HG02970 (cell line): ENCODE data around the gene ABCC4.

Experiments used
- ATAC-seq: cut with Tn5 transposase; IDR thresholded peaks from one replicate; pipeline ENCODE4 v1.9.1; 2021; ENCODE audit warnings: mild to moderate bottlenecking, moderate library complexity, moderate number of reproducible peaks; ENCODE audit not compliant: unreplicated experiment, low FRiP score

ABCC4 gene

DNA sequence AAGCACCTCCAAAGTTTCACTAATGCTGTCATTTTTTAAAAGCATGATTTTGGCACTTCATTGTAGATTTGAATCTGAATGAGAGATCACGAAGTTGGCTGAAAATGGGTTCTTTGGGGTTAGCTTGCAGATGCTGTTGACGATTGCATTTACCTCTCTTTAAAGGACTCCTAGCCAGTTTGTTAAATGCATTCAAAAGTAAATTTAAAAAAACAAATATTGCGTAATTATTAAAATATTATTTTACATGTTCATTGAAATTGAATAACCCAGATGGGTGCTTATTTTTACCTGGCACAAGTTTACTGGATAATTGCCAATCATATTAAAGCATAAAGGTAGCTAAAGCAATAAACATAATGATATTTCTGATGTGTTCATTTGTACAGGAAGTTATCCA, 172.2 kb downstream of the ABCC4 start:
- ATAC-seq: no peak

DNA sequence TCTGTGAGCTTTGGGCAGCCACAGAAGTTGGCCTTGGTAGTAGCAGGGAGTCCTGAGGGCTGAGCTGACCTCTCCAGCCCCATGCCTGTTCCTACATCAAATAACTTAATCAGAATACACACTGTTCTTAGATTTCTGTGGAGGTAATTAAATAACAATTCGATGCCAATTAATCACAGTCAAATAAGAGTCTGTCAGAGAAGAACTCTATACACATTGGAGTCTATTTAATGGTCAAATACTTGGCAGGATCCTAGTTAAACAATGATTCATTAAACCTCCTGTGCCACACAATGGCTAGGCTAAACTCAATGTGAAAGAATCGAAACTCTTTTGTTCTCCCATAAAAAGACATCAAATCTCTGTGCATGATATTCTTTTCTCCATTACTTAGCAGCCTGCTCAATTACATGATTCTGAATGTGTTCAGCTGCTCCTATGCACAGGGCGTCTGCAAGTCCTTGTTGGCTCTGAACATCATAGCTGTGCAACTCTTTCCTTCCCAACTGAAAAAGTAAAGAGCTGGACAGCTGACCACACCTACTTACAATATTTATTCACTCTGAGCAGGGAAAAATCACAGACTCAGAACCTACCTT, 173.1 kb downstream of the ABCC4 start:
- no peak for ATAC-seq

DNA sequence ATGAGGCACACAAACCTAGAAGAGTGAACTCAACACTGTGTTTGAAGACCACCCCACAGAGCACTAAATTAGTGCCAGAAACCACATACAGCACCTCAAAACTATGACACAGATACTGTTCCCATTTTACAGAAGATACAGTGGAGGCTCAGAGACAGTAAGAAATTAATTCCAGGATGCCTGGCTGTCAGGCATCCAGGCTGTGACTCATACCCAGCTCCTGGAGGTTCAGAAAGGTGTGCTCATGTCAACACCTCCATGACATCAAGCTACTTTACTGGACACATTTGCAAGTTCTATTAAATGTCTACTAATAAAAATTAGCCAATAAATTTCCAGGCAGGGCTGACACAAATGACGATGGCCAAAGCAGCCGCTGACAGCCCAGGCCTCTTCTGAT, 176.3 kb downstream of the ABCC4 start:
- ATAC-seq: no peak

DNA sequence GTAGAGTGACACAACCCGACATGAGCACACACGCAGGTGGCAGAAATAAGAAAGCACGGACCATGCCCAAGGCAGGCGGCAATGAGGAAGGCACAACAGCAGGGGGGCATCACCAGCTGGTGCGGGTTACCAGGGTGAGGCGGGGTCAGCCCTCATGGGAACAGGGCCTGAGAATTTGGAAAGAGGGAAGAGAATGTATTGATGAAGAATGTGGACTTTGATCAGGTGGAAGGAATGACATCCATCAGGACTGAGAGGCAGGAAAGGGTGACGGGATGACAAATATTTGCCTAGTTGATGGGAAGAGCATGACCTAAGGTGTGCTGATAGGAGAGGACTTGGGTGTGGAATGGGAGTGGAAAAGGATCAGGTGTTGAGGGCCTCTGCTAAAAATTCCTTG, 177.5 kb downstream of the ABCC4 start:
- no peak for ATAC-seq

DNA sequence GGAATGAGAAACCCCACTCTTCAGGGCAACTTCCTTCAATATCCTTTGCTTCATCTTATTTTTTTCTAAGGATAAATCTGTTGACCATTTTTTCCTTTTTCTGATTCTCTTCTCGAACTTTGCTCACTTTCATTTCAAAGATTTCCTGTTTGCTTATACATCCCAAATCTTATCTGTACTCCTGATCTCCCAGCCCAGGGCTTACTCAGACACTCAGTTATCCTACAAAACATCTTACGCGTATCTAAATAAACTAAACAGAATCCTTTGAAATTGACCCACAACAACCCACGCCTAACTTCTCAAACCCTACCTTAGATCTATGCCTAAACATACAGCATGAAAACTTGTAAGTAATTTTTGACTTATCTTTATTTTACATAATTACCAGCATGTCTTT, 179.2 kb downstream of the ABCC4 start:
- no peak for ATAC-seq

DNA sequence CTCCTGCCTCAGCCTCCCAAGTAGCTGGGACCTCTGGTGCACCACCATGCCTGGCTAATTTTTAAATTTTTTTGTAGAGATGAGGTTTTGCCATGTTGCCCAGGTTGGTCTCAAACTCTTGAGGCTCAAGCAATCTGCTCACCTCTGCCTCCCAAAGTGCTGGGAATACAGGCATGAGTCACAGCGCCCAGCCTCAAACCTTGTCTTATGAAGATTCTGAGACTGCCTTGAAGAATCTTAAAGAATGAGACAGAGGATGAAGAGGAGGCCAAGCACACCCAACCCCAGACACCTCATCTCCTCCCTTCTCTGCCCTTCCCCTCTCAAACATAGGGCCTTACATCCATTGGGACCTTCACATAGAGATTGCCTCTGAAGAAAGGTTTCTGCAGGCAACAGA, 179.7 kb downstream of the ABCC4 start:
- no peak for ATAC-seq

DNA sequence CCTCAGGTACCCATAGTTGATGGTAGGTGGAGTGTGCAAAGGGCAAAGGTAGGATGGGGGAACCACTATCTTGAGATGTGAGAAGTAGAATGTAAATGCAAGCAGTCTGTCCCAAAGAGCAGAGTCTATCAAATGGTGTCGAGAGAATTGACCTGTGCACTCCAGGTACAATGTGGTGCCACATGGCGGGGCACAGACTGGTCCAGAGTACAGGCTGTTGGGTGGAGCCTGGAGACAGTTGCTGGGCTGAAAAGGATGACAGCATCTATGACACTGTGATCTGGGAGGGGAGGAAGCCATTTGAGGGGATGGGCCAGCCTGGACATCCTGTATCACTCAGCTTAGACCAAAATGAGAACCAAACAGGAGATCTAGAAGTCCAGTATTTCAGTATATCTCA, 180.6 kb downstream of the ABCC4 start:
- no peak for ATAC-seq

DNA sequence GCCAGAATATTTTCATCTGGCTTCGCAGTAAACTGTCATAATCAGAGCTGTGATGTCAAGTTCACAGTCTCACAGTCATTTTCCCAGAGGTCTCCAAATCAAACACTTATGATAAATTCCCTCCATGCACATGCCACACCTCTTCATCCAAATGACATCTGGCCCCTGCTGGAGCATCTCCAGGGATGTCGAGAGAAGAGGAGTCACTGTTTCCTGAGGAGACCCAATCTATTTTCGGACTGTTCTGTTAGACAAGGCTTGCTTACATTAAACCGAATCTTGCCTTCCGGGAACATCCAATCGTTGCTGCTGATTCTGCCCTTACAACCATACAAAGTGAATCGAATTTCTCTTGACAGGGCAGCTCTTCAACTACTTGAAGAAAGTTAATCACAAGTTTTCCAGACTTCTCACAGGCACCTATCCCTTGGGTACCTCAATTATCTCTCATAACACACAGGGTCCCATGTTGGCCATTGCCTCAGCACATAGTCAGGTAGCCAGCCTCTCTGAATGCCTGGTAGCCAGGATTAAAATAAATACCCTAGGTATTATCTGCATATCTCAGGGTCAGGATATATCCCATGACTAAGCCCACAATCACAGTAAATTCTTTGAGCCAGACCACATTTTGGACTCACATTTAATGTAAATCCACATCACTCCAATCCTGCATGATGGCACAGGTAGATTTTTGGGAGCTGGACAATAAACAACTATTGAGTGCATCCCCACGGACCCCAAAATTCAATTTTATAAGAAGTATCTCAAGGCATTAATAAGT, 182.5 kb downstream of the ABCC4 start:
- ATAC-seq: no peak

DNA sequence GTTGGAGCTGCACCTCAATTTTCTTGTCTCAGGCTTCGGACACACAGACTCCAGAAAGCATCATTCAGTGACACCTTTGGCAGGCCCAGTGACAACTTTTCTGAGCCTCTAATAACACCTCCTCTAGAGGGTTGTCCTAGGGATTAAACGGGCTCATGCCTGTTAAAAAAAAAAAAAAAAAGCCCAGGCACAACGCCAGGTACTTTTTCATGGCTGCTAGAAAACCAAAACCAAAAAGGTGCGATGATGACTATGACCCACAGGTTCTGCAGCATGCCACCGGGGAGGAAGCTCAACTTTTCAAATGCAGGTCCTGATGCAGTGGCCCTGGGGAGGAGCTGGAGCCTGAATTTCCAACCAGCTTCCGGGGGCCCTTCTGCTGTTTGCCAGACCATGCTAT, 184.2 kb downstream of the ABCC4 start:
- ATAC-seq: no peak

DNA sequence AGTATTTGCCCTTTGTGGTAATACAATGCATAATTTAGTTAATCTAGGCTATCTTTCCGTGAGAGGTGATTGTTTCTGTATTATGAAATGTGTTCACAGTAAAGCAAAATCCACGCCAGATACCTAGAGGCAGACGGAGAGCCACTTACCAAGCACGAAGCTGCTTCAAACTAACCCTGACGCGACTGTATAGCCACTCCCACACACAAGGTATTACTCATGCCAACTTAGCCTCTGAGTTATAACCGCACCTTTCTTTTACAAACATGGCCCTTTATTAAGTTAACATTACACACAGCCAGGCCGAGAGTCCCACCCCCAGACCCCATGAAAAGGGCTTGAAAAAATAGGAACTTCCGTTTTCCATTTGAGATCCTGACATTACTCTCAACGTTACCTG, 185.7 kb downstream of the ABCC4 start:
- ATAC-seq: no peak

DNA sequence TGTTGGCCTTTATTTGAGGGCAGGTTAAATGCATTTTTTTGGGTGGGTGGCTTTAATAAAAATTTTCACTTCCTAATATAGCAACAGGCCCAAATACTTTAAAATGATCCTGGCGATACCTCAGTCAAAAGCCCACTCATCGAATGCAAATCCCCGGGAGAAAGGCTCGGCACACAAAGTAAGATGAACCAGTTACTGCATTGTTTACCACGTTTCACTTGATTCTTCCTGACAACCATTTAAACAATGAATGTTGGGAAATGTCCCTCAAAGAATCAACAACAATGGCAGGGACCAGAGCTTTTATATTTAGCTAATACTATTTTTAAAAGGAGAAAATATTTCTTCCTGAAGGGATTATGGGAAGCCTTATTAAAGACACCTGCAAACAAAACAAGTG, 187.7 kb downstream of the ABCC4 start:
- ATAC-seq: no peak

DNA sequence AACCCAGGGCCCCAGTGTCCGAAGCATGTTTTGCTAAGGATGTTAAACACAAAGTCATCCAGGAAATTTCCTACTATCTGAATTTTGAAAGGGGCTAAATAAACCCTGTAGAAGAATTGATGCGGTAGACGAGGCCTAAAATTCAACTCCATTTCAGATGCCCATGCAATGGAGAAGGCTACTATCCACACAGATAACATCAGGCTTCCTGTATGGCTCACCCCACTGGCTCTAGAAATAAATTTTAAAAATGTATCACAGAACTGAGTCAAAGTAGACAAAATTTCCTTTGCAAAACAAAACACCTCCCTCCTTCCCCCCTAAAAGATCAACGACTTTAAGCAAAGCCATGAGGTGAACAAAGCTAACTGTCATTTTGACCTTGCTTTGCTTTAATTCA, 188.4 kb downstream of the ABCC4 start:
- ATAC-seq: no peak

DNA sequence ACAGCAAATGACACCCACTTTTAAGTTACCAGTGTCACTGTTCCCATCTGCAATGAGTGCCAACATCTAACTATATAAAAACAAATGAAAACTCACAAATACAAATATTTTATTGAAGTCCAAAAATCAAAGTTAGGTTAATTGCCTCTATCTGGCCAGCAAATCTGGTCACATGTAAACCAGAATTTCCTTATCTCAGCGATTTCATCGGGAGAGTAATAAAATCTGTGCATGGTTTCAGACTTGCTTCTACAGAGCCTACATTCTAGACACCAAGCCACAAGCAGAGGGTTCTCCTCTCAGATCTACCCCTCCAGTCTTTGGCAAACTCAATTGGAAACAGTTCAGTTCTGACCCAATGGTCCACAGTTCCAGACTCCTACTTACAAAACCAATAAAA, 189.6 kb downstream of the ABCC4 start:
- no peak for ATAC-seq

DNA sequence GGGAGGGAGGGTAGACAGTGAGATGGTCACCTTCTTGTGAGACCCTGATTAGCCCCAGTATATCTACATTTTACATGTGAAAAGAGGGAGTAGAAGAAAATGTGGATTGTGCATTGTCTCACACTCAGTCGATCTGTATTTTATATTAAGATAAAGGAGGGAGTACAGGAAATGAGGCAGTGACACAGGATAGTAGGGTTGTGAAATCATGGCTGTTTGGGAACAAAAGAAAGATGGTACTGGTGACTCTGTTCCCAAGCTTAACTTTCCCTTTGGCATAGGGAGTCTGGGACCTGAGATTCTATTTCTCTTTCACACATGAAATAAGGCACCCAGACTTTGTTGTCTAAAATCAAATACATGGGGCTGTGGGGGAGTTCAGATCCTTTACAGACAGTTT, 194.7 kb downstream of the ABCC4 start:
- no peak for ATAC-seq

DNA sequence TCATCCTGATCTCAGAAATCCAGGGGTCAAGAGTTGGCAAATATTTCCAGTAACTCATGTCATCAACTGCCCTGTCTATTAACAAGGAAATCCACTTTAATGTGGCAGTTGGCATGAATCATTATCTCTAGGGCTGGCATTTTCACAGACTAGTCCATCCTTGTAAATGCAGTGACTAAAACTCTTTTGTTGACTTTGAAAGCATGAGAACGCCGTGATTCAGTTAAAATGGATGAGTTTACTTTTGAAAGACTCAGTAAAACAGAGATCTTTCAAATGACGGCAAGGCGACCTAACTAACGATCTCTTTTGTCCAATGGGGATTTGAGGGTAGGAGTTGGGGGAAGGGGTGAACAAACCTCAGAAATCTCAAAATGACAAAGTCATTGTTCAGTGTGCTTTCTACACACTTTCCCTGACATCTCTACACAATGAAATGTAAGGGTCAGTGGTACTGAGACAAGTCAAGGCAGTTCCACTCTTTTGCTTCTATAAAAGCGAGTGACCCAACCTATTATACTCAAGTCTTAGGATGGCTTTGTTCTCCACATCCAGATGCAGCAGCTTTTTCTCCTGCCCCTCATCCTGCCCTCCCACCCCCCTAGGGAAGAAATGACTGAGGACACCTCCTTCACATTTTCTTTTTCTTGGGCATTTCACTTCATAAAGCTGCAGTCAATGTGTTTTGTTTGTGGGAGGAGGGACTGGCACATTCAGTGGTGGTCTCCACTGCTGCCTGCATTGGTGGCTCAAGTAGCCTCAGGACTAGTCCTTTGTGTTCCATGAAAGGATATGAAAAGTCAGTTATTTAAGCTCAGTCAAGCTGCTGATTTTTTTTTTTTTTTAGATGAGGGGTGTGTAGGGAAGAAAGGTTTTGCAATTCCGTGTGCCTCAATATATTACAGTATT, 200.5 kb downstream of the ABCC4 start:
- ATAC-seq: no peak

DNA sequence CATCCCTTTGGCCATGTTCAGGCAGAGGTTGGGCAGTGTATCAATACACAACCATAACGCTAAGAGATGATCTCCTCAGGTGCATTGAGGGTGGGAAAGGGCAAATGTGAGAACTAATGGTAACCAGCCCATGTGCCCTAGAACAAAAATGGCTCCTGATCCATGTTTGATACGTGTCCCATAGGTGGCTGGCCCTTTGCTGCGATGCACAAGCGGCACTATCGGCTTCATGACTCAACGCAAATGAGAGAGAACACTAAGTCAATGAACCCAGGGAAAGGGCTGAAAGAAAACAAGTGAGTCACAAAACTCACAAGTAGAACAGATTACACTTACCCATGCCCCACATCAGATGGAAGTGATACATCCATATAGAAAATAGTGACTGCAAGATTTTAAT, 201.7 kb downstream of the ABCC4 start:
- no peak for ATAC-seq

DNA sequence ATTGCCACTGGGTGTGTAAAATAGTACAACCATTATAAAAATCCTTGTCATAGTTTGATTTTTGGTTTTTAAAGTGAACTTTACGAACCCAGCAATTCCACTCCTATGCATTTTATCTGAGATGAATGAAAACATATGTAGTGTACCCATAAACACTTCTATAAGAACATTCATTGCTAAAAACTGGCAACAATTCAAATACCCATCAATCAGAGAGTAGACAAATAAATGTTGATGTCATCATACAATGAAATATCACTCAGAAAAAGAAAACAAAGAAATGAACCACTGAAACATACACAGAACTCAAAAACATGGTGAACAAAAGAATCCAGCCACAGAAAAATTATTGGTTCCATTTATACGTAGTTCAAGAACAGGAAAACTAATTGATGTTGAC, 202.3 kb downstream of the ABCC4 start:
- ATAC-seq: no peak

DNA sequence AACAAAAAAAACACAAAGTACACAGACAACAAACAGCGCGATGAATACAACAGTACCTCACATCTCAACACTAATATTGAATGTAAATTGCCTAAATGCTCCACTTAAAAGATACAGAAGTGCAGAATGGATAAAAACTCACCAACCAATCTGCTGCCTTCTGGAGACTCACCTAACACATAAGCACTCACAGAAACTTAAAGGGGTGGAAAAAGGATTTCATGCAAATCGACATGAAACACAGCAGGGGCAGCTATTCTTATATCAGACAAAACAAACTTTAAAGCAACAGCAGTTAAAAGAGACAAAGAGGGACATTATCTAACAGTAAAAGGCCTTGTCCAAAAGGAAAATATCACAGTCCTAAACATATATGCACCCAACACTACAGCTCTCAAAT, 209.5 kb downstream of the ABCC4 start:
- no peak for ATAC-seq

DNA sequence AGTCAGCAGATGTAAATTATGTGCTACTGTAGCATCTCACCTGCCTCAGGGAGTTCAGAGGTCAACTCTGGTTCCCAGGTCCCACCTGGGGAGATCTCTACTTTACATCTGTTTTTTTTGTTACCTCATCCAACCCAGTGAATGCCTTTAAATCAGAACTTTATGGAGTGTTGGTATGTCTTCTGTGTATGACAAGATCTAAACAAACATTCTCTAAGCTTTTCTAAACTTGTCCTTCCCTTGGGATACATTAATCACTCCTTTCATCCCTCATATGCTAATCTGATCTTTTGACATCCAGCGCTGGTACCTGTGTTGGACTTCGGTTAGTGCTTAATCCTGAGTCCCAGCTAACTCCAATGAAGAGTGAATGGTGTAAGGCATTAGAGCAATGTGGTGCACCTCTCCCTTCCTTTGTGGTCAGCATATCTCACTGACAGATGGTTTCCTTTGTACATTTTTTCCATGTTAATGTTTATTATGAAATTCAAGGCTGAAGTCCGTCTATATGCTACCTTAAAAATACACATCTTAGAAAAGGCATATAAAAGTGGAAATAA, 213.4 kb downstream of the ABCC4 start:
- no peak for ATAC-seq

DNA sequence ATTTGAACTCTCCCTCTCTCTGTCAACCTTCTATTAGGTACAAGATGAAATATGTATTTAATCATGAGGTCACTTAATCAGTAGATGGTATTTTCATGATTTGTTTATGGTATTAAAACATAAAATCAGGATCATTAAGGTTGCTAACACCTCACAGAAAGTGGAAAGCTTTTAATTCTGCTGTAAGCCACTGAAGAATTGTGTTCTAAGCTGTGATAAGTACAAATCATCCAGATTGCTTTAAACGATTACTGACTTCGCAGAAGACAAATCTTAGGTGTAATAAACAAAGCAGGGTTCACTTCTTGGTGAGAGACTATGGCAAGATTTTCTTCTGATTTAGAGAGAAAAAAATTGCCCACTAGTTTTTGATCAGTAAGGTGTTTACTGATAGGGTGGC, 214.5 kb downstream of the ABCC4 start:
- no peak for ATAC-seq

DNA sequence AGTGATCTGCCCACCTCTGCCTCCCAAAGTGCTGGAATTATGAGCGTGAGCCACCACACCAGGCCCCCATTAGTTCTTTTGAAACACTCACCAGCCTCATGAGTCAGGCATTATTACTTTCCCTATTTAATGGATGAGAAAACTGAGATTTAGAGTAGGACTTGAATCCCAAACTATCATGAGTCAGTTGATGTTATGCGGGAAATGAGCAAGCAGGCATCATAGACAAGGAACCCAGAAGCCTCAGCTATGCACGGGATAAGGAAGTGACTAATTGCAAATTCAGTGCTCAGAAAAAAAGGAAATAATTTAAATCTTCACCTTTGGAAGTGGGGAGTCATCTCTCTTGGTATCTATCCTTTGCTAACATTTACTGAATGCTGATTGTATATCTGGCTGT, 217.5 kb downstream of the ABCC4 start:
- no peak for ATAC-seq
